ENCODE measurements around the gene CXorf65. TPM values are rescaled to one million over a fixed set of nuclear protein-coding genes. Genes with fewer than 3 reads are reported as not detected.

Gene CXorf65
- total RNA-seq, 3 donors from 2014 or later: 2.7 TPM; not detected in 2

- TF ChIP-seq CTCF (IDR thresholded peaks at IDR 0.05): no peak
- H3K4me1 ChIP-seq (ENCODE audit: low read depth): no peaks in the 10 kb centered on the region
- DNase-seq (no peak), ATAC-seq (no peak)
- H3K36me3 ChIP-seq (ENCODE audit: low read depth): no peaks in the 10 kb centered on the region
- no peaks in the 10 kb centered on the region for H3K9me3 ChIP-seq
- intact Hi-C loops (cut with DNase I, micrococcal nuclease): no loop called here
- H3K4me3 ChIP-seq: no peak overlapping the region
These were observed 41.1 kb upstream of the CXorf65 start for GRCh38 chrX:71147496-71148277.

- no peaks in the 10 kb centered on the region for H3K4me1 ChIP-seq (ENCODE audit: low read depth)
- no peak for TF ChIP-seq CTCF (IDR thresholded peaks at IDR 0.05)
- intact Hi-C loops (cut with DNase I, micrococcal nuclease): no loop called here
- H3K36me3 ChIP-seq (ENCODE audit: low read depth): no peaks in the 10 kb centered on the region
- no peaks in the 10 kb centered on the region for H3K9me3 ChIP-seq
- ATAC-seq: no peak
- peak in 1 of 3 donors; percentile 36 for DNase-seq
- no peak within 1 kb of the TSS for H3K4me3 ChIP-seq
These were observed 38.1 kb upstream of the CXorf65 start, which contains the start of gene NLGN3 for GRCh38 chrX:71144651-71145050. Gene NLGN3, plus strand, starts transcription at chrX:71144841. Its CDS starts 2,909 bp downstream, at chrX:71147750.

GRCh38 chrX:71143508-71143907 is 37.0 kb upstream of the CXorf65 start:
- no peak for TF ChIP-seq CTCF (IDR thresholded peaks at IDR 0.05)
- intact Hi-C loops (cut with DNase I, micrococcal nuclease): no loop called here
- DNase-seq (peak in 1 of 3 donors; percentile 55), ATAC-seq (no peak)
- H3K4me3 ChIP-seq: no peak overlapping the region
- H3K9me3 ChIP-seq: no peaks in the 10 kb centered on the region
- no peaks in the 10 kb centered on the region for H3K4me1 ChIP-seq (ENCODE audit: low read depth)
- H3K36me3 ChIP-seq (ENCODE audit: low read depth): no peaks in the 10 kb centered on the region

GRCh38 chrX:71140440-71140839 is 33.9 kb upstream of the CXorf65 start:
- no peak for TF ChIP-seq CTCF (IDR thresholded peaks at IDR 0.05)
- Histone ChIP-seq H3K36me3 (ENCODE audit: low read depth) (no peaks in the 10 kb centered on the region), H3K4me1 (ENCODE audit: low read depth) (no peaks in the 10 kb centered on the region), H3K9me3 (no peaks in the 10 kb centered on the region), H3K4me3 (no peak overlapping the region)
- DNase-seq: no peak
- ATAC-seq: no peak
- intact Hi-C loops (cut with DNase I, micrococcal nuclease): no loop called here

- H3K4me1 ChIP-seq (ENCODE audit: low read depth): no peaks in the 10 kb centered on the region
- DNase-seq (no peak), ATAC-seq (no peak)
- no peak for TF ChIP-seq CTCF (IDR thresholded peaks at IDR 0.05)
- H3K9me3 ChIP-seq: no peaks in the 10 kb centered on the region
- no peak overlapping the region for H3K4me3 ChIP-seq
- intact Hi-C loops (cut with DNase I, micrococcal nuclease): no loop called here
- H3K36me3 ChIP-seq (ENCODE audit: low read depth): no peaks in the 10 kb centered on the region
These were observed 25.0 kb upstream of the CXorf65 start for GRCh38 chrX:71131510-71131909.

Measured in mucosa of descending colon (tissue), 3 donors.